OCI-LY7 (cell line): Measurements from ENCODE around the gene OR6A2. TPM values are rescaled to one million over a fixed set of nuclear protein-coding genes. Genes with fewer than 3 reads are reported as not detected.

Source experiments
- BruUV-seq: library from RNA; stranded (reverse); fragments of 400-500 nt; replicated peaks from 2 replicates; lab custom pipeline; 2021; lab: Mats Ljungman, UMichigan
- CTCF ChIA-PET: fragments of 300-600 bp; sonication (Branson Sonifier 250); formaldehyde crosslinking; loops from one replicate; lab custom pipeline; 2022; ENCODE audit warnings: antibody characterized with exemption; ENCODE audit not compliant: unreplicated experiment; lab: Charles Lee
- POLR2A ChIA-PET: fragments of 300-600 bp; sonication (Branson Sonifier 250); formaldehyde crosslinking; loops from one replicate; lab custom pipeline; 2022; ENCODE audit warnings: antibody characterized with exemption; lab: Charles Lee
- DNase-seq: peaks from one replicate; pipeline ENCODE4 v3.0.0-alpha.2; 2015; ENCODE audit warnings: low spot score
- H2AFZ ChIP-seq: fragments of 200-600 bp; sonication (generic), shearing (Covaris generic); 2 replicates; pipeline ENCODE4 v1.6.1; 2014; ENCODE audit warnings: mild to moderate bottlenecking, antibody characterized with exemption, low read length, moderate library complexity
- H3K27ac ChIP-seq: fragments of 200-600 bp; sonication (generic); 2 replicates; pipeline ENCODE4 v1.5.1; 2014; ENCODE audit warnings: mixed run types, low read depth, mild to moderate bottlenecking, moderate library complexity, low read length, inconsistent platforms; ENCODE audit not compliant: poor library complexity, severe bottlenecking
- H3K36me3 ChIP-seq: fragments of 200-600 bp; sonication (generic); 2 replicates; pipeline ENCODE4 v1.6.1; 2014; ENCODE audit warnings: mild to moderate bottlenecking, antibody characterized with exemption, low read length, moderate library complexity, mixed read lengths; ENCODE audit not compliant: insufficient read depth
- H3K4me1 ChIP-seq: fragments of 200-600 bp; sonication (generic); 2 replicates; pipeline ENCODE4 v1.5.1; 2014; ENCODE audit warnings: mild to moderate bottlenecking, low read length; ENCODE audit not compliant: insufficient read depth, poor library complexity, severe bottlenecking
- H3K4me2 ChIP-seq: fragments of 200-600 bp; sonication (generic); 2 replicates; pipeline ENCODE4 v1.6.1; 2014; ENCODE audit warnings: mild to moderate bottlenecking, low read length
- H3K4me3 ChIP-seq: fragments of 200-600 bp; sonication (generic); 2 replicates; pipeline ENCODE4 v1.5.1; 2014; ENCODE audit warnings: mild to moderate bottlenecking, low read depth, low read length; ENCODE audit not compliant: poor library complexity, severe bottlenecking
- H3K79me2 ChIP-seq: fragments of 200-600 bp; sonication (generic); 2 replicates; pipeline ENCODE4 v1.6.1; 2016; ENCODE audit warnings: low read depth, mild to moderate bottlenecking, low read length, moderate library complexity, mixed read lengths; ENCODE audit not compliant: insufficient read depth
- H3K9me2 ChIP-seq: fragments of 200-600 bp; sonication (generic); 2 replicates; pipeline ENCODE4 v1.6.1; 2016; ENCODE audit warnings: mild to moderate bottlenecking, low read length, mixed read lengths; ENCODE audit not compliant: insufficient read depth
- H3K9me3 ChIP-seq: fragments of 200-600 bp; sonication (generic); 2 replicates; pipeline ENCODE4 v1.6.1; 2014; ENCODE audit warnings: mild to moderate bottlenecking, mixed run types, low read length, mixed read lengths
- H4K20me1 ChIP-seq: fragments of 200-600 bp; sonication (generic); 2 replicates; pipeline ENCODE4 v1.6.1; 2014; ENCODE audit warnings: mild to moderate bottlenecking, antibody characterized with exemption, low read length, moderate library complexity, mixed read lengths; ENCODE audit not compliant: insufficient read depth
- EZH2phosphoT487 ChIP-seq: fragments of 200-600 bp; sonication (generic); IDR thresholded peaks from 2 replicates; pipeline ENCODE4 v1.6.1; 2018; ENCODE audit warnings: low read depth, borderline replicate concordance, mild to moderate bottlenecking, mixed run types, antibody characterized with exemption, low read length, moderate library complexity, mixed read lengths
- intact Hi-C: fragments of 100-400 bp; cut with micrococcal nuclease; formaldehyde crosslinking; loops from one replicate; pipeline ENCODE4 v1.10.0; 2022; ENCODE audit not compliant: unreplicated experiment
- total RNA-seq, 2 experiments: library from RNA; depleted of rRNA in 1 of 2; stranded (reverse); fragments of >200 nt in 1 of 2; shearing (Covaris generic) in 1 of 2; gene quantifications; 2 replicates each; pipeline ENCODE4 v1.2.3, GENCODE V29; 2014 to 2022
- TF ChIP-seq, protein P1 (sequence below): fragments of 200-600 bp; sonication (generic); conservative IDR thresholded peaks from 2 replicates; pipeline ENCODE4 v1.5.1; 2014; ENCODE audit warnings: mild to moderate bottlenecking, antibody characterized with exemption, low read length, moderate library complexity, mixed read lengths

The OR6A2 gene
- total RNA-seq, 2 experiments from 2014 or later: 2.2 TPM

DNA sequence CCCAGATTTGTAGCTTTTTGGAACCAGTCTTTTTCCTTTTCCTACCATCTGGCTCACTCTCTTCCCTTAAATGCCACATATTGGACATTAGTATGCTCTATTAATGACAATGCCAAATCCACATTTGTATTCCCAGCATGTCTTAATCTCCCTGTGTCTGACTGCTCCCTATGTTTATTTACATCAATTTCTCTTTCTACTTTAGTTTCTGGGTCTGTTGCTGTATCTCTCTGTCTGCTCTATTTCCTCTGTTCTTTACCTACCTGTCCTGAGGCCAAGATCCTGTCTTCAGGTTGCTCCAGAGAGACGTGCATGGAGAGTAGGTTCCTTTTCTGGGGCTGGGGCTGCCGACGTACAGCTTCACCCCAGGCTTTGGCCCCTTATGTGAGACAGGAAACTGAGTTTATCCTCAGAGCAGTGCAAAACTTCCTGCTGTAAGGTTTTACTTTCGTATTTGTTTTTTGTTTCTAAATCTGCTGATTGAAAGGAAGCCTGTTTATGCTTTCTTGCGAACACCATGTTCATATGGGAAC is 53.3 kb downstream of the OR6A2 start:
- Histone ChIP-seq H3K4me1 (peaks cover 25% of the 10 kb centered on the region), H4K20me1 (no peaks in the 10 kb centered on the region), H3K9me2 (no peaks in the 10 kb centered on the region; the same call in 1 of the 2 replicates), H3K4me3 (peak overlapping the region; percentile 57), H3K27ac (peak overlapping the region; percentile 13), H2AFZ (peak overlapping the region; percentile 85), H3K79me2 (no peaks in the 10 kb centered on the region), H3K9me3 (peaks cover 5% of the 10 kb centered on the region; the same call in 1 of the 2 replicates), H3K4me2 (peak overlapping the region; percentile 61), H3K36me3 (no peaks in the 10 kb centered on the region; the same call in 1 of the 2 replicates)
- DNase-seq: peak; percentile 73
- ChIA-PET POLR2A (interaction anchor here (0.6 to 2.6 kb wide), 10 partner anchors 8 to 1353 kb away, joined by 3 to 9 read pairs (median 3); partner anchors contain the start of gene SMPD1), CTCF (interaction anchor here (1.1 to 2.3 kb wide), 3 partner anchors 8 to 63 kb away, joined by 3 to 12 read pairs (median 6); partner anchors contain the start of gene MRPL17)
- BruUV-seq: TSS peak; percentile 63
- TF ChIP-seq, protein P1, sequence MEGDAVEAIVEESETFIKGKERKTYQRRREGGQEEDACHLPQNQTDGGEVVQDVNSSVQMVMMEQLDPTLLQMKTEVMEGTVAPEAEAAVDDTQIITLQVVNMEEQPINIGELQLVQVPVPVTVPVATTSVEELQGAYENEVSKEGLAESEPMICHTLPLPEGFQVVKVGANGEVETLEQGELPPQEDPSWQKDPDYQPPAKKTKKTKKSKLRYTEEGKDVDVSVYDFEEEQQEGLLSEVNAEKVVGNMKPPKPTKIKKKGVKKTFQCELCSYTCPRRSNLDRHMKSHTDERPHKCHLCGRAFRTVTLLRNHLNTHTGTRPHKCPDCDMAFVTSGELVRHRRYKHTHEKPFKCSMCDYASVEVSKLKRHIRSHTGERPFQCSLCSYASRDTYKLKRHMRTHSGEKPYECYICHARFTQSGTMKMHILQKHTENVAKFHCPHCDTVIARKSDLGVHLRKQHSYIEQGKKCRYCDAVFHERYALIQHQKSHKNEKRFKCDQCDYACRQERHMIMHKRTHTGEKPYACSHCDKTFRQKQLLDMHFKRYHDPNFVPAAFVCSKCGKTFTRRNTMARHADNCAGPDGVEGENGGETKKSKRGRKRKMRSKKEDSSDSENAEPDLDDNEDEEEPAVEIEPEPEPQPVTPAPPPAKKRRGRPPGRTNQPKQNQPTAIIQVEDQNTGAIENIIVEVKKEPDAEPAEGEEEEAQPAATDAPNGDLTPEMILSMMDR: no peak
- no peak for TF ChIP-seq EZH2phosphoT487
- intact Hi-C loops: no loop called here

DNA sequence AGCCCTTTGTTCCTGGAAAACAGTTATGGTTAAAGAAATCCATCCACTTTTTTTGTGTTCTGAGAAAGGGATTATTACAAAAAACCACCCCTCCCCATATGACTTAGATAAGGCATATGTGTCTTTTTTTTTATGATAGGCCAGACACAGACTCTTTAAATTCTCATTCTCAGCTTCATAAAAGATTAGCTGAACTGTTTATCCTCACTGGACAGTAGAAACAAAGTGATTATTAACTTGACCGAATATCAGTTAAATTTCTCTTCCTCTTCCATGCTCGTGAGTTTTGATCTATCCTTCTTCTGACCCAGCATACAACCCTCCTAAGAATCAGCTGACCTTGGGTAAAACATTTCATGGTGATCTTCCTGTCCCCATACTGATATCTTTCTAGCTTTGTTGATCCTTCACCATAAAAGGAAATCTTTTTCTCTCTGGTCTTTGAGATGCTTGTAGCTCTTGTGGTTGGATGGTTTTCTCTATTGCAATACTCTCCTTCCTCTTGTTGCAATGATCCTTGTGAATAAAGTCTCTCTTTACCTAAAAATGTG is 53.9 kb downstream of the OR6A2 start:
- peaks cover 5% of the 10 kb centered on the region; the same call in 1 of the 2 replicates for H3K9me3 ChIP-seq
- no peak overlapping the region for H3K27ac ChIP-seq
- no peaks in the 10 kb centered on the region for H4K20me1 ChIP-seq
- intact Hi-C loops: no loop called here
- TF ChIP-seq, protein P1: no peak
- no peak for TF ChIP-seq EZH2phosphoT487
- H2AFZ ChIP-seq: peak overlapping the region; percentile 85
- no peaks in the 10 kb centered on the region; the same call in 1 of the 2 replicates for H3K36me3 ChIP-seq
- peak overlapping the region; percentile 57 for H3K4me3 ChIP-seq
- H3K9me2 ChIP-seq: no peaks in the 10 kb centered on the region; the same call in 1 of the 2 replicates
- peak overlapping the region; percentile 61 for H3K4me2 ChIP-seq
- H3K4me1 ChIP-seq: peaks cover 25% of the 10 kb centered on the region
- no TSS peak for BruUV-seq
- POLR2A ChIA-PET: interaction anchor here (0.6 to 2.6 kb wide), 6 partner anchors 9 to 1354 kb away, joined by 3 to 9 read pairs (median 3); partner anchors contain the start of gene SMPD1
- no peaks in the 10 kb centered on the region for H3K79me2 ChIP-seq
- CTCF ChIA-PET: interaction anchor here (2.3 kb wide), 1 partner anchor 10 kb away, joined by 12 read pairs; no protein-coding TSS in a partner anchor
- DNase-seq: no peak
